ENCODE data around the gene NDRG2. TPM values are rescaled to one million over a fixed set of nuclear protein-coding genes. Genes with fewer than 3 reads are reported as not detected.

Gene NDRG2
- total and polyA plus RNA-seq, 9 of the 15 experiments (the other 6 are each of a cell fraction or from before 2014, with no cell fraction given) = 10.1 to 105 (median 41.0) TPM

- no peak for DNase-seq (ENCODE audit: extremely low read depth in 1 of 4, low spot score in 3 of 4)
- Histone ChIP-seq H3K9ac (ENCODE audit: insufficient read depth in 1 of 2, low read depth in 2 of 2, low read length in 2 of 2) (no peak overlapping the region), H3K27ac (ENCODE audit: extremely low read depth, low read depth, low read length) (no peak overlapping the region), H3K4me2 (ENCODE audit: insufficient read depth, low read length) (no peak overlapping the region), H3K4me3 (no peak overlapping the region), H3K27me3 (ENCODE audit: control insufficient read depth in 2 of 2, insufficient read depth in 2 of 2, low read length in 2 of 2) (no peaks in the 10 kb centered on the region), H3K9me3 (replicated peaks; ENCODE audit: control insufficient read depth, insufficient read depth, low read depth, low read length) (no peaks in the 10 kb centered on the region), H4K20me1 (replicated peaks; ENCODE audit: control insufficient read depth, insufficient read depth, low read length) (no peaks in the 10 kb centered on the region), H3K9me1 (ENCODE audit: control insufficient read depth, insufficient read depth, low read length) (no peaks in the 10 kb centered on the region), H3K36me3 (ENCODE audit: control insufficient read depth, insufficient read depth, low read length) (peaks cover 22% of the 10 kb centered on the region; the same call in 2 of the 3 replicates), H2AFZ (ENCODE audit: low read depth, low read length) (no peak overlapping the region), H3K4me1 (replicated peaks in 1 of 2; ENCODE audit: control insufficient read depth in 2 of 2, insufficient read depth in 2 of 2, low read length in 2 of 2) (peaks cover 5 to 17% of the 10 kb centered on the region in 2 experiments; a peak in 3 of 5 replicates), H3K79me2 (ENCODE audit: control insufficient read depth, insufficient read depth, low read length) (no peaks in the 10 kb centered on the region)
- 24% methylated on average over 4 of the region's 4 CpGs for WGBS (ENCODE audit: insufficient coverage, low coverage, missing lambda C conversion rate)
- intact Hi-C loops (cut with micrococcal nuclease) = no loop called here
- TF ChIP-seq DACH1 (IDR thresholded peaks at IDR 0.05; ENCODE audit: partially characterized antibody) = no peak
- no peak for TF ChIP-seq RB1 (IDR thresholded peaks at IDR 0.05; ENCODE audit: low read depth)
- no peak for TF ChIP-seq MEF2A (IDR thresholded peaks at IDR 0.05; ENCODE audit: control insufficient read depth, low read depth, low read length)
- no peak for TF ChIP-seq NFE2L1 (tag; IDR thresholded peaks at IDR 0.05; ENCODE audit: borderline replicate concordance, low read depth)
- no peak for TF ChIP-seq TFE3 (CRISPR knock-in tag; IDR thresholded peaks at IDR 0.05)
- no peak for TF ChIP-seq NCOA6 (IDR thresholded peaks at IDR 0.05)
- TF ChIP-seq E2F5 (CRISPR knock-in tag; IDR thresholded peaks at IDR 0.05) = no peak
- TF ChIP-seq TFAM (CRISPR knock-in tag; conservative IDR thresholded peaks at IDR 0.05) = no peak
- TF ChIP-seq CBX8 (IDR thresholded peaks at IDR 0.05; ENCODE audit: borderline replicate concordance, extremely low read depth, low read depth, low read length, poor library complexity, severe bottlenecking) = no peak
- TF ChIP-seq GTF2E2 (tag; IDR thresholded peaks at IDR 0.05) = no peak
- no peak for TF ChIP-seq GABPB2 (CRISPR knock-in tag; conservative IDR thresholded peaks at IDR 0.05)
- TF ChIP-seq POLR2AphosphoS2 (IDR thresholded peaks at IDR 0.05; ENCODE audit: low read length) = no peak
- TF ChIP-seq, protein P1, sequence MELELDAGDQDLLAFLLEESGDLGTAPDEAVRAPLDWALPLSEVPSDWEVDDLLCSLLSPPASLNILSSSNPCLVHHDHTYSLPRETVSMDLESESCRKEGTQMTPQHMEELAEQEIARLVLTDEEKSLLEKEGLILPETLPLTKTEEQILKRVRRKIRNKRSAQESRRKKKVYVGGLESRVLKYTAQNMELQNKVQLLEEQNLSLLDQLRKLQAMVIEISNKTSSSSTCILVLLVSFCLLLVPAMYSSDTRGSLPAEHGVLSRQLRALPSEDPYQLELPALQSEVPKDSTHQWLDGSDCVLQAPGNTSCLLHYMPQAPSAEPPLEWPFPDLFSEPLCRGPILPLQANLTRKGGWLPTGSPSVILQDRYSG (tag; conservative IDR thresholded peaks at IDR 0.05; ENCODE audit: low read depth) = no peak
- no peak for TF ChIP-seq PTBP1 (IDR thresholded peaks at IDR 0.05; ENCODE audit: low read depth, low read length)
- no peak for TF ChIP-seq ERF (CRISPR knock-in tag; IDR thresholded peaks at IDR 0.05)
- TF ChIP-seq TCF7L2 (IDR thresholded peaks at IDR 0.05; ENCODE audit: low read depth, low read length) = no peak
- no peak for TF ChIP-seq JUN (IDR thresholded peaks at IDR 0.05; ENCODE audit: borderline replicate concordance, low read depth, low read length)
- TF ChIP-seq JUN (CRISPR knock-in tag; IDR thresholded peaks at IDR 0.05; ENCODE audit: borderline replicate concordance) = no peak
- TF ChIP-seq CHD2 (IDR thresholded peaks at IDR 0.05; ENCODE audit: low read depth, low read length) = no peak
- BruUV-seq (replicated peaks) = no TSS peak
- no peak; the same call in 2 of the 3 replicates for ATAC-seq
- ChIA-PET POLR2A (no interaction called here), CTCF (ENCODE audit: low intra/inter-chr PET ratio) (no interaction called here)
- no peak for FAIRE-seq
- in situ Hi-C loops (cut with MboI) = no loop called here
Observed at GRCh38 chr14:20999591-20999990, 25.3 kb downstream of the NDRG2 start.

Measured in K562 (cell line).